CD4-positive, CD25-positive, alpha-beta regulatory T cell (primary cell): Measurements from ENCODE around the gene KIR2DL3. TPM values are rescaled to one million over a fixed set of nuclear protein-coding genes. Genes with fewer than 3 reads are reported as not detected.
A peak's percentile ranks its signal among the peaks of the same experiment; 100 is the strongest.
"Not testable (repeated sequence)": the region's sequence is repeated elsewhere in the genome, so short reads cannot be mapped to it uniquely, and the experiment has no call there.

Experiments used
- ATAC-seq, 2 donors: fragments of 150-1000 bp; cut with Tn5 transposase; one replicate each; pipeline ENCODE4 v1.10.0; 2021; ENCODE audit warnings: low read depth in 2 of 2, moderate number of reproducible peaks in 2 of 2, moderate library complexity in 1 of 2
- DNase-seq, 3 donors: peaks; one replicate each; pipeline versions ENCODE4 v3.0.0 to v3.0.0-alpha.2; 2012 to 2022; ENCODE audit warnings: mixed read lengths in 1 of 3
- H3K27ac ChIP-seq: one replicate; pipeline ENCODE4 v1.7.0; 2013; ENCODE audit warnings: mild to moderate bottlenecking, low read length; ENCODE audit not compliant: insufficient read depth, poor library complexity, severe bottlenecking
- H3K27me3 ChIP-seq: one replicate; pipeline ENCODE4 v1.7.0; 2013; ENCODE audit warnings: low read length; ENCODE audit not compliant: control insufficient read depth, insufficient read depth
- H3K36me3 ChIP-seq: one replicate; pipeline ENCODE4 v1.7.0; 2013; ENCODE audit warnings: mild to moderate bottlenecking, low read length, moderate library complexity; ENCODE audit not compliant: control insufficient read depth, insufficient read depth
- H3K4me1 ChIP-seq: 2 replicates; pipeline ENCODE4 v1.7.0; 2013; ENCODE audit warnings: mild to moderate bottlenecking, low read length; ENCODE audit not compliant: insufficient read depth, control insufficient read depth, poor library complexity, severe bottlenecking
- H3K4me3 ChIP-seq: one replicate; pipeline ENCODE4 v1.7.0; 2013; ENCODE audit warnings: low read depth, mild to moderate bottlenecking, low read length, moderate library complexity
- H3K9me3 ChIP-seq, 2 experiments: 1 replicate in 1 of 2; 2 replicates in 1 of 2; pipeline ENCODE4 v1.7.0; 2013; ENCODE audit warnings: low read length in 2 of 2, mild to moderate bottlenecking in 1 of 2, moderate library complexity in 1 of 2; ENCODE audit not compliant: control insufficient read depth in 2 of 2
- H3K27ac Mint-ChIP-seq, 3 donors: one replicate each; pipeline ENCODE4 v1.8.0; 2020 to 2022; ENCODE audit warnings: mild to moderate bottlenecking in 3 of 3, mixed read lengths in 3 of 3, moderate library complexity in 2 of 3
- H3K27me3 Mint-ChIP-seq: one replicate; pipeline ENCODE4 v1.8.0; 2022; ENCODE audit warnings: mild to moderate bottlenecking, mixed read lengths
- H3K36me3 Mint-ChIP-seq: one replicate; pipeline ENCODE4 v1.8.0; 2020; ENCODE audit warnings: mixed read lengths
- H3K4me1 Mint-ChIP-seq, 4 donors: one replicate each; pipeline ENCODE4 v1.8.0; 2020 to 2022; ENCODE audit warnings: mixed read lengths in 4 of 4, mild to moderate bottlenecking in 1 of 4
- H3K4me3 Mint-ChIP-seq, 4 donors: one replicate each; pipeline ENCODE4 v1.8.0; 2020 to 2022; ENCODE audit warnings: mild to moderate bottlenecking in 4 of 4, mixed read lengths in 4 of 4, moderate library complexity in 3 of 4
- H3K9me3 Mint-ChIP-seq, 7 donors: one replicate each; pipeline ENCODE4 v1.8.0; 2020 to 2022; ENCODE audit warnings: mixed read lengths in 7 of 7, mild to moderate bottlenecking in 3 of 7, moderate library complexity in 2 of 7
- polyA plus RNA-seq, 4 donors: library from polyadenylated mRNA; unstranded; fragments of 300-500 nt; fragmentation: Illumina TruSeq; gene quantifications; one replicate each; pipeline ENCODE4 v1.2.3, GENCODE V29; 2021
- total RNA-seq: library from RNA; stranded (reverse); gene quantifications from one replicate; pipeline ENCODE4 v1.2.3, GENCODE V29; 2022

The KIR2DL3 gene
- total and polyA plus RNA-seq, 5 donors from 2014 or later = not detected

DNA sequence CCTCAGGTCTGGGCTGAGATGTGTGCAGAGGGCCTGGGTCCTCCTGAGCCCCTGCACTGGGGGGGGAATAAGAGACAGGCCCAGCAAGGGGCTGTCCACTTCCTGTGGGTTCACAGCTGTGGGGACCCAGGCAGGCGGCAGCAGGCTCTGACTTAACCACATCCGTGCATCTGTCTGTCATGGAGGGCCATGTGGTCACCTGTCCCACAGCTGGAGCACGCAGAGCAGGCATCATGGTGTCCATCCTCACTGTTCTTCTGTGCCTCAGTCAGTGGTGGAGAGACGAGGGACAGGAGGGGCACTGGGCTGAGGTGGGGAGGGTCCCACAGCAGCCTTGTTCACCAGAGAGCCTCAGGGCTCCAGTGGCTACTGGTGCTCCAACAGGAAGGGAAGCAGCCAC lies 30.4 kb upstream of the KIR2DL3 start:
- no peaks in the 10 kb centered on the region for H3K36me3 Mint-ChIP-seq
- no peak overlapping the region for H3K27ac Mint-ChIP-seq
- peaks cover 0 to 4% (median 0%) of the 10 kb centered on the region in 7 donors for H3K9me3 Mint-ChIP-seq
- H3K9me3 ChIP-seq = no peaks in the 10 kb centered on the region
- H3K4me3 ChIP-seq = no peak overlapping the region
- H3K4me1 Mint-ChIP-seq = peaks cover 0 to 13% (median 2%) of the 10 kb centered on the region in 4 donors
- no peaks in the 10 kb centered on the region for H3K36me3 ChIP-seq
- peaks cover 11% of the 10 kb centered on the region for H3K27me3 Mint-ChIP-seq
- DNase-seq (peak in 1 of 3 donors; percentile 13), ATAC-seq (peak in 1 of 2 donors; percentile 46)
- no peak overlapping the region for H3K4me3 Mint-ChIP-seq
- H3K27me3 ChIP-seq = no peaks in the 10 kb centered on the region
- no peak overlapping the region for H3K27ac ChIP-seq
- H3K4me1 ChIP-seq = peaks cover 5% of the 10 kb centered on the region

DNA sequence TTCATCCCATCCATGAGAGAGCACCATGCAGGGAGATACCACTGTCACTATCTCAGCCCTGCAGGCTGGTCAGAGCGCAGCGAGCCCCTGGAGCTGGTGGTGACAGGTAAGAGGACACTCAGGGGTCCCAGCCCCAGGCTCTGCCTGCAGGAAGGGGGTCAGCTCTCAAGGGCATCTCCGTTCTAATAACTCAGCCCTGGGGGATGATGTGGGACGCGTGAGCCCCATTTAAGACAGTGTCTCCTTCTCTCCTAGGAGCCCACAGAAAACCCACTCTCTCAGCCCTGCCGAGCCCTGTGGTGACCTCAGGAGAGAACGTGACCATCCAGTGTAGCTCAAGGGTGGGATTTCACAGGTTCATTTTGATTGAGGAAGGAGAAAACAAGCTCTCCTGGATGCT lies 29.5 kb upstream of the KIR2DL3 start:
- Mint-ChIP-seq H3K4me3 (no peak overlapping the region), H3K36me3 (no peaks in the 10 kb centered on the region), H3K27me3 (peaks cover 11% of the 10 kb centered on the region), H3K9me3 (peaks cover 0 to 6% (median 0%) of the 10 kb centered on the region in 7 donors), H3K27ac (no peak overlapping the region), H3K4me1 (peaks cover 0 to 13% (median 2%) of the 10 kb centered on the region in 4 donors)
- no peak for ATAC-seq
- H3K4me1 ChIP-seq = peaks cover 5% of the 10 kb centered on the region
- no peaks in the 10 kb centered on the region for H3K27me3 ChIP-seq
- no peaks in the 10 kb centered on the region for H3K9me3 ChIP-seq
- H3K4me3 ChIP-seq = no peak overlapping the region
- H3K27ac ChIP-seq = no peak overlapping the region
- H3K36me3 ChIP-seq = no peaks in the 10 kb centered on the region
- no peak for DNase-seq

DNA sequence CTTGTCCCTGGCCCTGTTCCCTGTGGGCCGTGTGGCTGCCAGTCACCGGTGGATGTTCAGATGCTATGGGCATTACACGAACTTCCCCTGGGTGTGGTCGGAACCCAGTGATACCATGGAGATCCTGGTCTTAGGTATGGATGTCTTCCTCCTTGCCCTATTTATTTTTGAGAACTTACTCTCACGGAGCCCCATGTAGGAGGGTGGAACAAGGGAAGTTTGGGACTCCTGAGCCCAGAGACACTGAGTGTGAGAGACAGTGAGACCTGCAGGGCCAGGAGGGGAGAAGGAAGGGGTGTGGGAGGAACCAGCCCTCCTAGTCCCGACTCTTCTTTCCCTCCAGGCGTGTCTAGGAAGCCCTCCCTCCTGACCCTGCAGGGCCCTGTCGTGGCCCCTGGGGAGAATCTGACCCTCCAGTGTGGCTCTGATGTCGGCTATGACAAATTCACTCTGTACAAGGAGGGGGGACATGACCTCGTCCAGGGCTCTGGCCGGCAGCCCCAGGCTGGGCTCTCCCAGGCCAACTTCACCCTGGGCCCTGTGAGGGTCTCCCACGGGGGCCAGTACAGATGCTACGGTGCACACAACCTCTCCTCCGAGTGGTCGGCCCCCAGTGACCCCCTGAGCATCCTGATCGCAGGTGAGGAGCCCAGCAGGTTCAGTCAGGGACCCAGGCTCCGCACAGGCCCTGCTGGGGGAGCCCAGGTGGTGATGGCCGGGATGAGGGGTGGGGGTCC lies 28.9 kb upstream of the KIR2DL3 start:
- DNase-seq (no peak), ATAC-seq (no peak)
- H3K36me3 Mint-ChIP-seq = no peaks in the 10 kb centered on the region
- no peak overlapping the region for H3K4me3 ChIP-seq
- H3K9me3 ChIP-seq = no peaks in the 10 kb centered on the region
- H3K27me3 Mint-ChIP-seq = peaks cover 11% of the 10 kb centered on the region
- H3K36me3 ChIP-seq = no peaks in the 10 kb centered on the region
- no peak overlapping the region for H3K27ac ChIP-seq
- H3K9me3 Mint-ChIP-seq = peaks cover 0 to 6% (median 0%) of the 10 kb centered on the region in 7 donors
- H3K4me3 Mint-ChIP-seq = no peak overlapping the region
- peaks cover 0 to 13% (median 2%) of the 10 kb centered on the region in 4 donors for H3K4me1 Mint-ChIP-seq
- peaks cover 5% of the 10 kb centered on the region for H3K4me1 ChIP-seq
- H3K27ac Mint-ChIP-seq = no peak overlapping the region
- no peaks in the 10 kb centered on the region for H3K27me3 ChIP-seq

DNA sequence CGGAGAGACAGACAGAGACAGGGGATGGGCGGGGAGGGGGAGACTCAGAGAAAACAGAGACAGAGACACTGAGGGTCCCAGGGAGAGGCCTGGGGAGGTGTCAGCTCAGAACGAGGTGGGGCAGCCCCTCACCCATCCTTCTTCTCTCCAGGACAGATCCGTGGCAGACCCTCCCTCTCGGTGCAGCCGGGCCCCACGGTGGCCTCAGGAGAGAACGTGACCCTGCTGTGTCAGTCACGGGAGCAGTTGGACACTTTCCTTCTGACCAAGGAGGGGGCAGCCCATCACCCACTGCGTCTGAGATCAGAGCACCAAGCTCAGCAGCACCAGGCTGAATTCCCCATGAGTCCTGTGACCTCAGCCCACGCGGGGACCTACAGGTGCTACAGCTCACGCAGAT lies 28.4 kb upstream of the KIR2DL3 start:
- not testable (repeated sequence) for DNase-seq, H3K4me3 Mint-ChIP-seq, H3K27ac ChIP-seq, H3K9me3 ChIP-seq, H3K4me1 ChIP-seq, H3K9me3 Mint-ChIP-seq, H3K27me3 ChIP-seq, H3K36me3 ChIP-seq, ATAC-seq, H3K36me3 Mint-ChIP-seq, H3K4me3 ChIP-seq, H3K27ac Mint-ChIP-seq
- H3K27me3 Mint-ChIP-seq = peaks cover 11% of the 10 kb centered on the region
- peaks cover 0 to 13% (median 2%) of the 10 kb centered on the region in 4 donors for H3K4me1 Mint-ChIP-seq

DNA sequence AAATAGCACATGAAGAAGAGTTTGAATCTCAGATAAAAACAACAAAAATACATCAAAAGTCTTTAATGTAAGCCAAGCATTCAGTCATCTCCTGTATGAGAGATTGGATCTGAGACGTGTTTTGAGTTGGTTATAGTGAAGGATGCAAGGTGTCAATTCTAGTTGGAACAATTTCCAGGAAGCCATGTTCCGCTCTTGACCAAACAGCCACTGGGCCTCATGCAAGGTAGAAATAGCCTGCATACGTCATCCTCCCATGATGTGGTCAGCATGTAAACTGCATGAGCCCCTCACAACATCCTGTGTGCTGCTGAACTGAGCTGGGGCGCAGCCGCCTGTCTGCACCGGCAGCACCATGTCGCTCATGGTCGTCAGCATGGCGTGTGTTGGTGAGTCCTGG lies 14.2 kb upstream of the KIR2DL3 start, which contains the start of gene KIR3DL3:
KIR3DL3 (plus strand) TSS at position 301 of the 400 bp plus-strand sequence; CDS start at position 356, 55 bp downstream.
- H3K4me3 ChIP-seq = no peak within 1 kb of the TSS
- Mint-ChIP-seq H3K9me3 (peaks cover 0 to 30% (median 6%) of the 10 kb centered on the region in 7 donors), H3K27me3 (no peaks in the 10 kb centered on the region), H3K4me3 (no peak within 1 kb of the TSS), H3K4me1 (no peaks in the 10 kb centered on the region), H3K36me3 (peaks cover 3% of the 10 kb centered on the region), H3K27ac (no peak within 1 kb of the TSS)
- ATAC-seq (no peak), DNase-seq (no peak)
- H3K9me3 ChIP-seq = peaks cover 10 to 12% of the 10 kb centered on the region in 2 experiments
- no peaks in the 10 kb centered on the region for H3K4me1 ChIP-seq
- H3K36me3 ChIP-seq = no peaks in the 10 kb centered on the region
- H3K27ac ChIP-seq = no peak within 1 kb of the TSS
- peaks cover 3% of the 10 kb centered on the region for H3K27me3 ChIP-seq

DNA sequence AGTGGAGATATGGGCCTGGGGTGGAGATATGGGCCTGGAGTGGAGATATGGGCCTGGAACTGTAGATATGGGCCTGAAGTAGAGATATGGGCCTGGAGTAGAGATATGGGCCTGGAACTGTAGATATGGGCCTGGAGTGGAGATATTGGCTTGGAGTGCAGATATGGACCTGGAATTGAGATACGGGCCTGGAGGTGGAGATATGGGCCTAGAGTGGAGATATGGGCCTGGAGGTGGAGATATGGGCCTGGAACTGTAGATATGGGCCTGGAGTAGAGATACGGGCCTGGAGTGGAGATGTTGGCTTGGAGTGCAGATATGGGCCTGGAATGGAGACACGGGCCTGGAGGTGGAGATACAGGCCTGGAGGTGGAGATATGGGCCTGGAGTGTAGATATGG lies 13.7 kb upstream of the KIR2DL3 start:
- ATAC-seq (no peak), DNase-seq (no peak)
- Histone ChIP-seq H3K36me3 (no peaks in the 10 kb centered on the region), H3K4me1 (no peaks in the 10 kb centered on the region), H3K9me3 (peaks cover 9 to 10% of the 10 kb centered on the region in 2 experiments), H3K4me3 (no peak overlapping the region), H3K27me3 (peaks cover 3% of the 10 kb centered on the region), H3K27ac (no peak overlapping the region)
- Mint-ChIP-seq H3K4me3 (no peak overlapping the region), H3K9me3 (peaks cover 0 to 25% (median 6%) of the 10 kb centered on the region in 7 donors), H3K27ac (no peak overlapping the region), H3K27me3 (no peaks in the 10 kb centered on the region), H3K4me1 (no peaks in the 10 kb centered on the region), H3K36me3 (peaks cover 3% of the 10 kb centered on the region)

DNA sequence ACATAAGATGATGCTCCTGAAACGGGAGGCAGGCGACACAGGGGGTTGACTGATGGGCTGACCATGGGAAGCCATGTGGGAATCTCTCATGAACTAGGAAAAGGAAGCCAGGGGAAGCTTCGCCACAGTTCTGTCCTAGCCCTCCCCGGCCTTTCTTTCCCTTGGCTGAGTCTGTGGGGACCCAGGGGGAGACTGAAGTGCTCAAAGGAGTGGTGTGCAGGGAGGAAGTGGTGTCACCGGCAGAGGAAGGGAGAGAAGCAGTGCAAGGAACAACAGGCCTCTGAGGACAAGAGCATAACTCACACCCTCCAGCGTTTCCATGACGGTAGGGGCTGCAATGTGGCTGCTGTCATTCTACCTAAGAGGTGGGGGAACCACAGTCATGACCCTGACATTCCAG lies 13.0 kb upstream of the KIR2DL3 start:
- Histone ChIP-seq H3K36me3 (no peaks in the 10 kb centered on the region), H3K27me3 (peaks cover 3% of the 10 kb centered on the region), H3K4me3 (no peak overlapping the region), H3K4me1 (no peaks in the 10 kb centered on the region), H3K27ac (no peak overlapping the region), H3K9me3 (peaks cover 8 to 10% of the 10 kb centered on the region in 2 experiments)
- H3K36me3 Mint-ChIP-seq = peaks cover 3% of the 10 kb centered on the region
- H3K27ac Mint-ChIP-seq = no peak overlapping the region
- H3K27me3 Mint-ChIP-seq = no peaks in the 10 kb centered on the region
- peaks cover 0 to 18% (median 6%) of the 10 kb centered on the region in 7 donors for H3K9me3 Mint-ChIP-seq
- ATAC-seq = no peak
- DNase-seq = no peak
- no peak overlapping the region for H3K4me3 Mint-ChIP-seq
- H3K4me1 Mint-ChIP-seq = no peaks in the 10 kb centered on the region

DNA sequence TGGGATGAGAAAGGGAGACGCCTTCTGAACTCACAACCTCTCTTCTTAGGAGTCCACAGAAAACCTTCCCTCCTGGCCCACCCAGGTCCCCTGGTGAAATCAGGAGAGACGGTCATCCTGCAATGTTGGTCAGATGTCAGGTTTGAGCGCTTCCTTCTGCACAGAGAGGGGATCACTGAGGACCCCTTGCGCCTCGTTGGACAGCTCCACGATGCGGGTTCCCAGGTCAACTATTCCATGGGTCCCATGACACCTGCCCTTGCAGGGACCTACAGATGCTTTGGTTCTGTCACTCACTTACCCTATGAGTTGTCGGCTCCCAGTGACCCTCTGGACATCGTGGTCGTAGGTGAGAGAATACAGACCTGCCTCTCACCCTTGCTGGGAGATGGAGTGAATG lies 10.8 kb upstream of the KIR2DL3 start:
- H3K4me3 Mint-ChIP-seq = no peak overlapping the region
- Histone ChIP-seq H3K36me3 (no peaks in the 10 kb centered on the region), H3K4me3 (no peak overlapping the region), H3K9me3 (no peaks in the 10 kb centered on the region), H3K4me1 (no peaks in the 10 kb centered on the region), H3K27ac (no peak overlapping the region), H3K27me3 (no peaks in the 10 kb centered on the region)
- H3K36me3 Mint-ChIP-seq = peaks cover 3% of the 10 kb centered on the region
- H3K9me3 Mint-ChIP-seq = peaks cover 0 to 10% (median 1%) of the 10 kb centered on the region in 7 donors
- DNase-seq = no peak
- H3K27me3 Mint-ChIP-seq = no peaks in the 10 kb centered on the region
- H3K4me1 Mint-ChIP-seq = no peaks in the 10 kb centered on the region
- ATAC-seq = no peak
- no peak overlapping the region for H3K27ac Mint-ChIP-seq
